Measurements from ENCODE around the gene SMIM36.

DNA sequence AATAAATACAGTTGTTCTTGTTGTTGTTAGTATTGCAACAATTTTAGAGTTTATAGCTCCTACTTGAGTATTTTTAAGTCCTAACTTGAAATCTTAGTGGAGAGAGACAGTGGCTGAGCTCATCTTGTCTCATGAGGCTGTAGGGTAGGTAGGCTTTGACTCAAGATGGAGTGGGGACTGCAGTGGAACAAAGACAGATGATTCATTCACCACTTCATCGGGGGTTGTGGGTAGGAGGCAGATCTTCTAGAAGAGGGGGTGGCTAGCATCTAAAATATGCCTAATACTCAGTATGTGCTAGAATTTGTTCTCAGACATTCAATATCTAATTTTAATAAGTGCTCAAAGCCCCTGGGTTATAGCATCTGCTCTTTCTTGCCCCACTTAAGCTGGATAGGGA, 76.5 kb downstream of the SMIM36 start:
- TF ChIP-seq, protein P1, sequence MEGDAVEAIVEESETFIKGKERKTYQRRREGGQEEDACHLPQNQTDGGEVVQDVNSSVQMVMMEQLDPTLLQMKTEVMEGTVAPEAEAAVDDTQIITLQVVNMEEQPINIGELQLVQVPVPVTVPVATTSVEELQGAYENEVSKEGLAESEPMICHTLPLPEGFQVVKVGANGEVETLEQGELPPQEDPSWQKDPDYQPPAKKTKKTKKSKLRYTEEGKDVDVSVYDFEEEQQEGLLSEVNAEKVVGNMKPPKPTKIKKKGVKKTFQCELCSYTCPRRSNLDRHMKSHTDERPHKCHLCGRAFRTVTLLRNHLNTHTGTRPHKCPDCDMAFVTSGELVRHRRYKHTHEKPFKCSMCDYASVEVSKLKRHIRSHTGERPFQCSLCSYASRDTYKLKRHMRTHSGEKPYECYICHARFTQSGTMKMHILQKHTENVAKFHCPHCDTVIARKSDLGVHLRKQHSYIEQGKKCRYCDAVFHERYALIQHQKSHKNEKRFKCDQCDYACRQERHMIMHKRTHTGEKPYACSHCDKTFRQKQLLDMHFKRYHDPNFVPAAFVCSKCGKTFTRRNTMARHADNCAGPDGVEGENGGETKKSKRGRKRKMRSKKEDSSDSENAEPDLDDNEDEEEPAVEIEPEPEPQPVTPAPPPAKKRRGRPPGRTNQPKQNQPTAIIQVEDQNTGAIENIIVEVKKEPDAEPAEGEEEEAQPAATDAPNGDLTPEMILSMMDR (IDR thresholded peaks at IDR 0.05; ENCODE audit: low read length), result no peak
- TF ChIP-seq EZH2phosphoT487 (IDR thresholded peaks at IDR 0.05; ENCODE audit: low read length), result no peak
